ENCODE results near the gene MPZL2. TPM values are rescaled to one million over a fixed set of nuclear protein-coding genes. Genes with fewer than 3 reads are reported as not detected.

The MPZL2 gene
- total RNA-seq, 4 donors from 2014 or later = 8.7 to 57.0 (median 12.1) TPM

DNA sequence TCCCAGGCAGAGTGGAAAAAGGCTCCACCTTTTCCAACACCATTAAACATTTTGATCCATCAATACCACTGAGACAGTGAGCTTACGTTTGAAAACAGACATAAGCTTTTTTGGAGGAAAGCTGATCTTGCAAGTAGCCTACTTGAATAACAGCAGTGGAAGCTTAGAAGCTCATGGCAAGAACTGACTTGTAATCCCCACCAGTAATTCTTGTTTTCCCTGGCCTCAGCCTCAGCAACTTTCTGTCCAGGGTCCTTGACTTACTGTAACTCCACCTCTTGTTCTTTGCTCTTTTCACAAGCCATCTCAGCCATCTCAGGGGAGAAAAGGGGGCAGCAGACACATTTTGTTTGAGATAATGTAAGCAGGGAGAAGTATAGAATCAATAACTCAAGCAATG lies 12.3 kb upstream of the MPZL2 start:
- H3K9me3 ChIP-seq = no peaks in the 10 kb centered on the region
- ATAC-seq = no peak
- H3K36me3 ChIP-seq = no peaks in the 10 kb centered on the region
- no peak overlapping the region for H3K27ac ChIP-seq
- peaks cover 50% of the 10 kb centered on the region for H3K27me3 ChIP-seq
- no peak overlapping the region for H3K4me3 ChIP-seq
- H3K4me1 ChIP-seq = no peaks in the 10 kb centered on the region
- TF ChIP-seq POLR2A (IDR thresholded peaks at IDR 0.05) = no peak
- no peak for TF ChIP-seq POLR2AphosphoS5 (IDR thresholded peaks at IDR 0.05)
- TF ChIP-seq EP300 (IDR thresholded peaks at IDR 0.05) = no peak
- TF ChIP-seq, protein P1, sequence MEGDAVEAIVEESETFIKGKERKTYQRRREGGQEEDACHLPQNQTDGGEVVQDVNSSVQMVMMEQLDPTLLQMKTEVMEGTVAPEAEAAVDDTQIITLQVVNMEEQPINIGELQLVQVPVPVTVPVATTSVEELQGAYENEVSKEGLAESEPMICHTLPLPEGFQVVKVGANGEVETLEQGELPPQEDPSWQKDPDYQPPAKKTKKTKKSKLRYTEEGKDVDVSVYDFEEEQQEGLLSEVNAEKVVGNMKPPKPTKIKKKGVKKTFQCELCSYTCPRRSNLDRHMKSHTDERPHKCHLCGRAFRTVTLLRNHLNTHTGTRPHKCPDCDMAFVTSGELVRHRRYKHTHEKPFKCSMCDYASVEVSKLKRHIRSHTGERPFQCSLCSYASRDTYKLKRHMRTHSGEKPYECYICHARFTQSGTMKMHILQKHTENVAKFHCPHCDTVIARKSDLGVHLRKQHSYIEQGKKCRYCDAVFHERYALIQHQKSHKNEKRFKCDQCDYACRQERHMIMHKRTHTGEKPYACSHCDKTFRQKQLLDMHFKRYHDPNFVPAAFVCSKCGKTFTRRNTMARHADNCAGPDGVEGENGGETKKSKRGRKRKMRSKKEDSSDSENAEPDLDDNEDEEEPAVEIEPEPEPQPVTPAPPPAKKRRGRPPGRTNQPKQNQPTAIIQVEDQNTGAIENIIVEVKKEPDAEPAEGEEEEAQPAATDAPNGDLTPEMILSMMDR (IDR thresholded peaks at IDR 0.05) = no peak
- 25 to 50% methylated on average over 1 of the region's 1 CpG for WGBS, 2 donors (ENCODE audit: low coverage in 1 of 2)

GRCh38 chr11:118275176-118275575 lies 11.1 kb upstream of the MPZL2 start:
- peak; percentile 62 for ATAC-seq
- peak overlapping the region in 2 of 4 donors; percentile 20 to 32 for H3K27ac ChIP-seq
- no peaks in the 10 kb centered on the region for H3K9me3 ChIP-seq
- H3K4me3 ChIP-seq = no peak overlapping the region
- peaks cover 50% of the 10 kb centered on the region for H3K27me3 ChIP-seq
- WGBS, 2 donors (ENCODE audit: low coverage in 1 of 2) = 50 to 60% methylated on average over 3 to 4 of the region's 4 CpGs
- H3K4me1 ChIP-seq = no peaks in the 10 kb centered on the region
- H3K36me3 ChIP-seq = no peaks in the 10 kb centered on the region
- TF ChIP-seq EP300 (IDR thresholded peaks at IDR 0.05) = no peak
- TF ChIP-seq POLR2AphosphoS5 (IDR thresholded peaks at IDR 0.05) = peak; percentile 6
- no peak for TF ChIP-seq POLR2A (IDR thresholded peaks at IDR 0.05)
- TF ChIP-seq, protein P1 (IDR thresholded peaks at IDR 0.05) = no peak

GRCh38 chr11:118274186-118274585 lies 10.1 kb upstream of the MPZL2 start:
- H3K27ac ChIP-seq = peak overlapping the region in 1 of 4 donors; percentile 48
- TF ChIP-seq POLR2A (IDR thresholded peaks at IDR 0.05) (no peak), POLR2AphosphoS5 (IDR thresholded peaks at IDR 0.05) (no peak), EP300 (IDR thresholded peaks at IDR 0.05) (no peak)
- TF ChIP-seq, protein P1 (IDR thresholded peaks at IDR 0.05) = no peak
- H3K27me3 ChIP-seq = peaks cover 50% of the 10 kb centered on the region
- no peak for ATAC-seq
- no peaks in the 10 kb centered on the region for H3K36me3 ChIP-seq
- H3K4me3 ChIP-seq = no peak overlapping the region
- 47 to 53% methylated on average over 2 of the region's 2 CpGs for WGBS, 2 donors (ENCODE audit: low coverage in 1 of 2)
- H3K4me1 ChIP-seq = no peaks in the 10 kb centered on the region
- H3K9me3 ChIP-seq = no peaks in the 10 kb centered on the region

GRCh38 chr11:118272001-118272400 lies 7.9 kb upstream of the MPZL2 start:
- TF ChIP-seq EP300 (IDR thresholded peaks at IDR 0.05) (no peak), POLR2A (IDR thresholded peaks at IDR 0.05) (no peak), POLR2AphosphoS5 (IDR thresholded peaks at IDR 0.05) (no peak)
- TF ChIP-seq, protein P1 (IDR thresholded peaks at IDR 0.05) = no peak
- Histone ChIP-seq H3K4me3 (no peak overlapping the region), H3K36me3 (no peaks in the 10 kb centered on the region), H3K9me3 (no peaks in the 10 kb centered on the region), H3K27me3 (peaks cover 46% of the 10 kb centered on the region), H3K4me1 (no peaks in the 10 kb centered on the region), H3K27ac (no peak overlapping the region)
- WGBS, 2 donors (ENCODE audit: low coverage in 1 of 2) = 47 to 57% methylated on average over 2 of the region's 2 CpGs
- ATAC-seq = no peak

DNA sequence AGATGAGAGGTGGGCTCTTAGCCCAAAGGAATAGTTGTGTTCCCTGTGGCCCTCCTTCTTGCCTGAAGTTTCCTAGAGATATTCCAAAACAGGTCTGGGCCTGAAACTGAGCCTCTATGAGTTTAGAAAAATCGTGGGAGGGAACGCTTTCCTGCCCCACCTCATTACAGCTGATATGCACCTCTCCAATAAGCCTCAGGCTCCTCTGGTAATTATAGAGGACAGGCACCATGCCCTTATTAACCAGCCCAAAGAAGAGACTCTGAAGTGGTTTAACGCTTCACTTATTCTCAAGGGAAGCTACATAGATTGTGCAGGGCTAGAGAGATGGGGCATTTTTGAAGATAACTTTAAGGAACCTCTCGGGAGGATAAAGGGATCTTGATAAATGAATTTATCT lies 3.4 kb upstream of the MPZL2 start:
- no peaks in the 10 kb centered on the region for H3K36me3 ChIP-seq
- H3K27ac ChIP-seq = no peak overlapping the region
- TF ChIP-seq, protein P1 (IDR thresholded peaks at IDR 0.05) = no peak
- TF ChIP-seq POLR2A (IDR thresholded peaks at IDR 0.05) = no peak
- no peak for TF ChIP-seq EP300 (IDR thresholded peaks at IDR 0.05)
- TF ChIP-seq POLR2AphosphoS5 (IDR thresholded peaks at IDR 0.05) = no peak
- H3K4me1 ChIP-seq = peaks cover 0 to 12% (median 0%) of the 10 kb centered on the region in 3 donors
- WGBS, 2 donors (ENCODE audit: low coverage in 1 of 2) = 71 to 75% methylated on average over 1 to 4 of the region's 4 CpGs
- ATAC-seq = no peak
- no peak overlapping the region for H3K4me3 ChIP-seq
- no peaks in the 10 kb centered on the region for H3K9me3 ChIP-seq
- peaks cover 52% of the 10 kb centered on the region for H3K27me3 ChIP-seq
